Epithelial cell of esophagus (primary cell): ENCODE data around the gene PATZ1.

Source experiments
- DNase-seq: peaks from one replicate; pipeline ENCODE4 v3.0.0; 2010; ENCODE audit warnings: low read depth
- H3K4me3 ChIP-seq: 2 replicates; pipeline ENCODE4 v1.5.1; 2011; ENCODE audit warnings: mild to moderate bottlenecking, low read length, control low read depth
- TF ChIP-seq, protein P1 (sequence below): IDR thresholded peaks from 2 replicates; pipeline ENCODE4 v1.5.1; 2011; ENCODE audit warnings: low read depth, mild to moderate bottlenecking, low read length, control low read depth, inconsistent platforms; ENCODE audit not compliant: insufficient read depth; ENCODE audit errors: missing control alignments

The PATZ1 gene

DNA sequence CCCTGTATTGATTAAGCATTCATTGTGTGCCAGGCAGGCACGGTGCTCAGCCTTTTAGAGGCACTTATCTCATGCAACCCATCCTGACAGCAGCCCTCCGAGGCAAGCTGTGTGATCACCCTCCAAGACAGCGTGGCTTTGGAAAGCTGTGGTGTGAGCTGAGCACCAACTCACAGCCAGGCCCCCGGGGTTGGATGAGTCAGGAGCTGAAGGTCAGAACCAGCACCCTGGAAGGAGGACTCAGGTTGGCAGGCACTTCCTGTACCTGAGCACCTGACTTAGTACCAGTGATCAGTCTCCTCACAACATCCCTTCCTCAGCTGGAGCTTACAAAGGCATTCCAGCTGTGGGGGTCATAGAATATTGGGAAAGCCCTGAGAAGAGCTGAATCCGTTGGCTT, 9.0 kb downstream of the PATZ1 start:
- H3K4me3 ChIP-seq = no peak overlapping the region
- DNase-seq = peak; percentile 85
- TF ChIP-seq, protein P1, sequence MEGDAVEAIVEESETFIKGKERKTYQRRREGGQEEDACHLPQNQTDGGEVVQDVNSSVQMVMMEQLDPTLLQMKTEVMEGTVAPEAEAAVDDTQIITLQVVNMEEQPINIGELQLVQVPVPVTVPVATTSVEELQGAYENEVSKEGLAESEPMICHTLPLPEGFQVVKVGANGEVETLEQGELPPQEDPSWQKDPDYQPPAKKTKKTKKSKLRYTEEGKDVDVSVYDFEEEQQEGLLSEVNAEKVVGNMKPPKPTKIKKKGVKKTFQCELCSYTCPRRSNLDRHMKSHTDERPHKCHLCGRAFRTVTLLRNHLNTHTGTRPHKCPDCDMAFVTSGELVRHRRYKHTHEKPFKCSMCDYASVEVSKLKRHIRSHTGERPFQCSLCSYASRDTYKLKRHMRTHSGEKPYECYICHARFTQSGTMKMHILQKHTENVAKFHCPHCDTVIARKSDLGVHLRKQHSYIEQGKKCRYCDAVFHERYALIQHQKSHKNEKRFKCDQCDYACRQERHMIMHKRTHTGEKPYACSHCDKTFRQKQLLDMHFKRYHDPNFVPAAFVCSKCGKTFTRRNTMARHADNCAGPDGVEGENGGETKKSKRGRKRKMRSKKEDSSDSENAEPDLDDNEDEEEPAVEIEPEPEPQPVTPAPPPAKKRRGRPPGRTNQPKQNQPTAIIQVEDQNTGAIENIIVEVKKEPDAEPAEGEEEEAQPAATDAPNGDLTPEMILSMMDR = no peak

DNA sequence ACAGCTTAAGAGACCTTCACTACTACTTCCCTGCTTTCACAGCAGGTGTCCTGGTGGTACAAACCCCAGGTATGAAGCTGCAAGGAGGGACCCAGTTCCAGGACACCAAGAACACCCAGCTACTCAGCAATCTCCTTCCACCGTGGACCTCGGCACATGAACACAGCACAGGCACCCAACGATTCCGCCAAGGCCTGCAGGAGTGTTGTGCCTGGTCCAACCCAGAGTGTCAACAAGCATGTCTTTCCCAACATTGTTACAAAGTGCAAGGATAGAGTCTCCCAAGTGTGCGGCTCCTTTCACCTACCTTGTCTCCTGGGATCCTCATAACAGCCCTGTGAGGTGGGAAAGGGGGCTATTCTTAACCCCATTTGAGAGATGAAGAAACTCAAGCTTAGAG, 11.8 kb downstream of the PATZ1 start:
- no peak for DNase-seq
- TF ChIP-seq, protein P1 = no peak

DNA sequence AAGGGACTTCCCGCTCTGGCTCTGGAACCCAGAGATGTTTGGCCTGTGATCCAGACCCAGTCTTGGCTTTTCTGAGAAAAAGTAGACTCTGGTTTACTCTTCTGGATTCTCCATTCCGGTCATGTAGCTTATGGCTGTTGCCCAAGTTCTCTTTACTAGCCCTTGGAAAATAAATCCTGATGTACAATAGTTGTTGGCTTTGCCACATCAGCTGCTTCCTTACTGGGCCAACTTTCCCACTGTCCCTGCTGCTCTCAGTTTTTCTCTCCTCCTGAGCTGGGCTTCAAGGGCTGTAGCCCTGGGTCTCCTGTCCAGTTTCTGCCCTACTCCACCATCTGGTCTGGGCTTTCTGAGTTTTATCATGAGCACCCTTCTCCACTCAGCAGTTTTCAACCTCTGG, 12.5 kb downstream of the PATZ1 start:
- no peak for DNase-seq
- no peak overlapping the region for H3K4me3 ChIP-seq
- TF ChIP-seq, protein P1 = no peak

More for the DNA sequence above, 11.8 kb downstream of the PATZ1 start:
- no peak overlapping the region for H3K4me3 ChIP-seq

DNA sequence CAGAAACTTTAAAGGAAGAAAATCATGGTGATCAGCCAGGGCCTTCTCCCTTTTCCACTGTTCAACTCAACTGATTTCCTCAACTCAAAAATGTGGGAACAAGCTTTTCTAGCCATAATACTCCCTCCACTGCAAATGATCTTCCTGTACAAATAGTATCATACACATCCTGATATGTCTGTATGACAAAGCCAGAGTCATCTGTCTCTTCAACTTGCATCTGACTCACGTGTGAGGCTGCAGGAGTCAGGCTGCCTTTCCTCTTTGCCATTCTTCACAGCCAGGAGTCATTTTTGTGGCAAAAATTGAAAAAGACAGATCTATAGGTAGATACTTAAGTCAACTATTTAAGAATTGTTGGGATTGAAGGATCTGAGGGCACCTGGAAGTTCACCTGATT, 13.3 kb downstream of the PATZ1 start:
- H3K4me3 ChIP-seq = no peak overlapping the region
- TF ChIP-seq, protein P1 = no peak
- DNase-seq = peak; percentile 74

DNA sequence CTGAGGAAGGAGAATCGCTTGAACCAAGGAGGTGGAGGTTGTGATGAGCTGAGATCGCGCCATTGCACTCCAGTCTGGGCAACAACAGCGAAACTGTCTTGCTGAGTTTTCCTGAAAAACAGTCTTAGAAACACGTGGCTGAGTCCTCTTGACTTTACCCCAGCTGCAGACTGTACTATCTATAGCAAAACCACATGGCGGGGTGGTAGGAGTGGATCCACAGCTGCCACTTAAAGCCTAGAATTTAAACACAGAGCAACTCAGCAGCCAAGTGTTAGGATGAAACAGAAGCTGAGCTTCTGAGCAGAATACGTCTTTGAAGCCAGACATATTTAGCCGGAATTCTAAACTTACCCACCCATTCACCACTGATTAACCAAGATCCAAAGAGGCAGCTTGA, 14.1 kb downstream of the PATZ1 start:
- DNase-seq = no peak
- H3K4me3 ChIP-seq = no peak overlapping the region
- TF ChIP-seq, protein P1 = no peak

DNA sequence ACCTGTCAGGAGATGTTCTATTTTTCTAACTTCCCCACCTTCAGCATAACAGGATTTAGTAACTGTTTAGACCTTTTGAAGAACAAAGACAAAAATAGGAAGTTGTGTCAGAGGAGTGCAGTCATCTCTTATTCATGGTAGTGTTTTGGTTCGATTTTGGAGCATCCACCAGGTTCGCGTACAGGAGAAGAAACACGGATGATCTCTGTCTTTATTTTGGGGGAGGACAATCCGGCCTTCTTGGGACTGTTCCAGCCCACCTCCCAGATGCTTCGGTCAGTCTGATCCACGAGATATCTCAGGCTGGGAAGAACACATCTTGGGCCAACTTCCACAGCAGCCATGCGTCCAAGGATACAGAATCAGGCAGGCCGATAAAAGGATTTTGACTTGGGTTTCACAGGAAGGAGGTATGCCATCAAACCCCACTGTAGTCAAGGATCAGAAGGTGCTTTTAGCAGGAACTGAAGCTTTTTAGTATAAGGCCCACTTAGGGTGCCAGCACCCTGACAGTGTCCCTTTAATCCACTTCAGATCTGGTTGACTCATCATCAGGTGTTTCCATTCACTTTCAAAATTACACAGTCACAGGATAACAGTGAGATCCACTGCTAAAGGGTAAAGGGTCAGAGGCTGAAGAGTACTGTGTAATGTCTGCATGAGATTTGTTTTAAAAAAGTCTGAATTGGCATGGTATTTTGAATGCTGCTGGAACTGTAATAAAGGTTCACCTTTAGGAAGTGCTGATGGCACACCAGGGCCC, 16.5 kb downstream of the PATZ1 start:
- DNase-seq = no peak
- TF ChIP-seq, protein P1 = no peak

DNA sequence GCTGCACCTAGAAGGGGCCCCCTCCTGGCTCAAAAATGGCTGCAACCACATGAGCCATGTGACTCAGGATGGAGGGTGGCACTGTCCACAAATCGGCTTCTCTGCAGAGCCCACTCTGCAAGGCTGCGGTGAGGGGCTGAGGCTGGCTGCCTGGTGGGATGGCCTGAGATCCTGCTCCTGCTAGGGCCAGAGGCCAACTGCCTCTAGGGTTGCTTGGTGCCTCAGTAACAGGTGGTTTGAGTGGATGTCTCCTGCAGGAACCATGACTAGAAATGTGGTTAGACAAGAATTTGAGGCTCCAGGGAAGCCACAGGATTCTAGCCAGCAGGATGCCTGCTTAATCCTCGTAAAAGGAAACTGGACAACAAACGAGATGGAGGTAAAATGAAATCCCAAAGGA, 17.1 kb downstream of the PATZ1 start:
- TF ChIP-seq, protein P1 = no peak
- DNase-seq = peak; percentile 40
- H3K4me3 ChIP-seq = no peak overlapping the region

More for the DNA sequence above, 16.5 kb downstream of the PATZ1 start:
- H3K4me3 ChIP-seq = no peak overlapping the region
